ENCODE measurements around the gene GAB1.

- TF ChIP-seq CTCF (IDR thresholded peaks at IDR 0.05; ENCODE audit: insufficient read depth, low read length, poor library complexity, severe bottlenecking) = no peak
- no peak for TF ChIP-seq EZH2phosphoT487 (conservative IDR thresholded peaks at IDR 0.05; ENCODE audit: low read length)
Observed at GRCh38 chr4:143383005-143383574, 46.4 kb downstream of the GAB1 start.

Measured in SU-DHL-6 (cell line).